NCI-H345 treated with DMSO at 0.1 percent for 48 hours (cell line): ENCODE measurements around the gene SLC25A29.
A peak's percentile ranks its signal among the peaks of the same experiment; 100 is the strongest.

Source experiments
- DNase-seq: peaks from one replicate; lab custom pipeline; 2025; ENCODE audit not compliant: unreplicated experiment; lab: John Stamatoyannopoulos, UW

The SLC25A29 gene

GRCh38 chr14:100332071-100332639, 25.9 kb upstream of the SLC25A29 start:
- no peak for DNase-seq

GRCh38 chr14:100330388-100330931, 24.2 kb upstream of the SLC25A29 start:
- peak; percentile 49 for DNase-seq

- DNase-seq: no peak
Observed at GRCh38 chr14:100330007-100330344, 23.7 kb upstream of the SLC25A29 start.

- DNase-seq: no peak
Observed at GRCh38 chr14:100329233-100330006, 23.2 kb upstream of the SLC25A29 start.

GRCh38 chr14:100328495-100329163, 22.4 kb upstream of the SLC25A29 start:
- no peak for DNase-seq

GRCh38 chr14:100327128-100327527, 20.9 kb upstream of the SLC25A29 start:
- no peak for DNase-seq

GRCh38 chr14:100325958-100326357, 19.7 kb upstream of the SLC25A29 start:
- DNase-seq: no peak

GRCh38 chr14:100325231-100325632, 19.0 kb upstream of the SLC25A29 start:
- DNase-seq: no peak

- DNase-seq: no peak
Observed at GRCh38 chr14:100323942-100324307, 17.7 kb upstream of the SLC25A29 start.

- DNase-seq: no peak
Observed at GRCh38 chr14:100323121-100323941, 17.1 kb upstream of the SLC25A29 start, which contains the start of gene SLC25A47. SLC25A47 (plus strand) TSS chr14:100323339; CDS start chr14:100323415, 76 bp downstream.

GRCh38 chr14:100322138-100322957, 16.1 kb upstream of the SLC25A29 start:
- DNase-seq: no peak

GRCh38 chr14:100321473-100322137, 15.4 kb upstream of the SLC25A29 start:
- no peak for DNase-seq

- no peak for DNase-seq
Observed at GRCh38 chr14:100320157-100320856, 14.1 kb upstream of the SLC25A29 start.

GRCh38 chr14:100317912-100318808, 11.9 kb upstream of the SLC25A29 start:
- DNase-seq: no peak

- no peak for DNase-seq
Observed at GRCh38 chr14:100317389-100317788, 11.1 kb upstream of the SLC25A29 start.

- DNase-seq: no peak
Observed at GRCh38 chr14:100314724-100315123, 8.5 kb upstream of the SLC25A29 start.

GRCh38 chr14:100313464-100314230, 7.4 kb upstream of the SLC25A29 start:
- no peak for DNase-seq
